Breast epithelium (tissue), 3 donors: ENCODE measurements around the gene CHD6.

Experiments used
- POLR2A ChIP-seq: fragments of 450-650 bp; IDR thresholded peaks from one replicate; pipeline ENCODE4 v1.6.1; 2016; ENCODE audit warnings: antibody characterized with exemption, mild to moderate bottlenecking, moderate library complexity
- TF ChIP-seq, protein P1 (sequence below), 3 donors: fragments of 450-650 bp; IDR thresholded peaks; one replicate each; pipeline ENCODE4 v1.5.1; 2016 to 2017; ENCODE audit warnings: antibody characterized with exemption in 3 of 3, mild to moderate bottlenecking in 3 of 3, moderate library complexity in 3 of 3

GRCh38 chr20:41426086-41426830 lies 191.9 kb downstream of the CHD6 start:
- TF ChIP-seq, protein P1, sequence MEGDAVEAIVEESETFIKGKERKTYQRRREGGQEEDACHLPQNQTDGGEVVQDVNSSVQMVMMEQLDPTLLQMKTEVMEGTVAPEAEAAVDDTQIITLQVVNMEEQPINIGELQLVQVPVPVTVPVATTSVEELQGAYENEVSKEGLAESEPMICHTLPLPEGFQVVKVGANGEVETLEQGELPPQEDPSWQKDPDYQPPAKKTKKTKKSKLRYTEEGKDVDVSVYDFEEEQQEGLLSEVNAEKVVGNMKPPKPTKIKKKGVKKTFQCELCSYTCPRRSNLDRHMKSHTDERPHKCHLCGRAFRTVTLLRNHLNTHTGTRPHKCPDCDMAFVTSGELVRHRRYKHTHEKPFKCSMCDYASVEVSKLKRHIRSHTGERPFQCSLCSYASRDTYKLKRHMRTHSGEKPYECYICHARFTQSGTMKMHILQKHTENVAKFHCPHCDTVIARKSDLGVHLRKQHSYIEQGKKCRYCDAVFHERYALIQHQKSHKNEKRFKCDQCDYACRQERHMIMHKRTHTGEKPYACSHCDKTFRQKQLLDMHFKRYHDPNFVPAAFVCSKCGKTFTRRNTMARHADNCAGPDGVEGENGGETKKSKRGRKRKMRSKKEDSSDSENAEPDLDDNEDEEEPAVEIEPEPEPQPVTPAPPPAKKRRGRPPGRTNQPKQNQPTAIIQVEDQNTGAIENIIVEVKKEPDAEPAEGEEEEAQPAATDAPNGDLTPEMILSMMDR (IDR thresholded peaks at IDR 0.05) = no peak
- TF ChIP-seq POLR2A = no peak
